ENCODE measurements around the gene GNG14.

DNA sequence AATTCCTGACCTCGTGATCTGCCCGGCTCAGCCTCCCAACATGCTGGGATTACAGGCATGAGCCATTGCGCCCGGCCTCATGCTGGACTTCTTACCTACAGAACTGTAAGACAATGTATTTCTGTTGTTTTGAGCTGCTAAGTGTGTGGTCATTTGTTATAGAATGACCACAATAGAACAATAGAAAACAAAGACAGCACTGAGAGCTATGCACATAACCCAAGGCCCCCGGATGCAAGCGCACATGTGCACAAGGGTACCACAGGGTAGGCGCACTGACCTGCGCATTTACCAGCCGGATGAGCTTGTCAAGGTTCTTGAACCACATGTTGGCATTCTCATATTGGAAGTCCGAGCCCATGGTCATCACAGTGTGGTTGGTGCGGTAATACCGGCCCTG lies 26.8 kb upstream of the GNG14 start:
- TF ChIP-seq ZNF75D (CRISPR knock-in tag; IDR thresholded peaks at IDR 0.05; ENCODE audit: borderline replicate concordance) = no peak
- no peak for TF ChIP-seq MTA3 (CRISPR knock-in tag; IDR thresholded peaks at IDR 0.05)
- TF ChIP-seq, protein P1, sequence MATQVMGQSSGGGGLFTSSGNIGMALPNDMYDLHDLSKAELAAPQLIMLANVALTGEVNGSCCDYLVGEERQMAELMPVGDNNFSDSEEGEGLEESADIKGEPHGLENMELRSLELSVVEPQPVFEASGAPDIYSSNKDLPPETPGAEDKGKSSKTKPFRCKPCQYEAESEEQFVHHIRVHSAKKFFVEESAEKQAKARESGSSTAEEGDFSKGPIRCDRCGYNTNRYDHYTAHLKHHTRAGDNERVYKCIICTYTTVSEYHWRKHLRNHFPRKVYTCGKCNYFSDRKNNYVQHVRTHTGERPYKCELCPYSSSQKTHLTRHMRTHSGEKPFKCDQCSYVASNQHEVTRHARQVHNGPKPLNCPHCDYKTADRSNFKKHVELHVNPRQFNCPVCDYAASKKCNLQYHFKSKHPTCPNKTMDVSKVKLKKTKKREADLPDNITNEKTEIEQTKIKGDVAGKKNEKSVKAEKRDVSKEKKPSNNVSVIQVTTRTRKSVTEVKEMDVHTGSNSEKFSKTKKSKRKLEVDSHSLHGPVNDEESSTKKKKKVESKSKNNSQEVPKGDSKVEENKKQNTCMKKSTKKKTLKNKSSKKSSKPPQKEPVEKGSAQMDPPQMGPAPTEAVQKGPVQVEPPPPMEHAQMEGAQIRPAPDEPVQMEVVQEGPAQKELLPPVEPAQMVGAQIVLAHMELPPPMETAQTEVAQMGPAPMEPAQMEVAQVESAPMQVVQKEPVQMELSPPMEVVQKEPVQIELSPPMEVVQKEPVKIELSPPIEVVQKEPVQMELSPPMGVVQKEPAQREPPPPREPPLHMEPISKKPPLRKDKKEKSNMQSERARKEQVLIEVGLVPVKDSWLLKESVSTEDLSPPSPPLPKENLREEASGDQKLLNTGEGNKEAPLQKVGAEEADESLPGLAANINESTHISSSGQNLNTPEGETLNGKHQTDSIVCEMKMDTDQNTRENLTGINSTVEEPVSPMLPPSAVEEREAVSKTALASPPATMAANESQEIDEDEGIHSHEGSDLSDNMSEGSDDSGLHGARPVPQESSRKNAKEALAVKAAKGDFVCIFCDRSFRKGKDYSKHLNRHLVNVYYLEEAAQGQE (IDR thresholded peaks at IDR 0.05; ENCODE audit: borderline replicate concordance in 1 of 2, low read depth in 1 of 2, low read length in 2 of 2) = no peak
- no peak for TF ChIP-seq AHR (CRISPR knock-in tag; IDR thresholded peaks at IDR 0.05)
- TF ChIP-seq POLR2A (IDR thresholded peaks at IDR 0.05; ENCODE audit: insufficient read depth in 1 of 2, low read depth in 2 of 2, low read length in 2 of 2) = no peak
- TF ChIP-seq KLF12 (CRISPR knock-in tag; IDR thresholded peaks at IDR 0.05; ENCODE audit: borderline replicate concordance) = no peak
